ENCODE data around the gene NSMCE4A.
"Not testable (repeated sequence)": the region's sequence is repeated elsewhere in the genome, so short reads cannot be mapped to it uniquely, and the experiment has no call there.

NSMCE4A gene

DNA sequence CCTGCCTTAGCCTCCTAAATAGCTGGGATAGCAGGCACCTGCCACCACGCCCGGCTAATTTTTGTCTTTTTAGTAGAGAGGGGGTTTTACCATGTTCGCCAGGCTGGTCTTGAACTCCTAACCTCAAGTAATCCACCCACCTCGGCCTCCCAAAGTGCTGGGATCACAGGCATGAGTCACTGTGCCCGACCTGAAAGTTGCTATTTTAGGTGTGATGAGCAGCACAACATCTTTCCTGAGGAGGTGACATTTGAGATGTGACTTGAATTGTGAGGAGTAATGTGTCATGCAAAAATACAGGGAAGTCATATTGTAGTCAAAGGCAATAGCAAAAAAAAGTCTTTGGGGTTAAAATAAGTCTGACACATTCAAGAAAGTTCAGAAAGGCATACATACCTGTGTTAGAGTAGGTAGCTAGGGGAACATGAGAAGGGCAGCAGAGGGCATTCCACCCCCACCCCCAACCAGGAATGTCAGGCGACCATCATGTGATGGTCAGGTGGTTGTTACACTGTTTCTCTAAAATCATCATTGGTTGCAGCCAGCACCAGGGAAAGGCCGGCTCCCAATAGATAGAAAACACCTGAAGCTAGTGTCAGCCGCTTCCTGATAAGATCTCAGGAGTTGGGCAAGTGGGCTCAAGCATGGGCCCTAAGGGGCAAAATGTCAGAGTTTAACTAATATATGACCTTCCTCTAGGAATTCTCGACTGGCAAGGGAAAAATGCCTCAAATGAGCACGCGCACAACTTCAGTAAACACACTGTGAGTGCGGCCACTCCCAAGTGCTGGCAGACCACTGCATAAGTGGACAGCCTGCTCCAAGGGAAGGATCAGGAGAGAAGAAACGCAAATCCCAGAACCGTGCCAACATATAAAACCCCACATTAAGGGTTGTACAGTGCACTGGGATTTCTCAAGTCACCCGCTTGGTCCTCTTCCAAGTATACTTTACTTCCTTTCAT lies 13.6 kb upstream of the NSMCE4A start, which contains the start of gene TACC2:
TACC2 (plus strand) TSS at position 803 of the 964 bp plus-strand sequence. CDS start 32,819 bp downstream, outside the sequence.
- no peak for DNase-seq

DNA sequence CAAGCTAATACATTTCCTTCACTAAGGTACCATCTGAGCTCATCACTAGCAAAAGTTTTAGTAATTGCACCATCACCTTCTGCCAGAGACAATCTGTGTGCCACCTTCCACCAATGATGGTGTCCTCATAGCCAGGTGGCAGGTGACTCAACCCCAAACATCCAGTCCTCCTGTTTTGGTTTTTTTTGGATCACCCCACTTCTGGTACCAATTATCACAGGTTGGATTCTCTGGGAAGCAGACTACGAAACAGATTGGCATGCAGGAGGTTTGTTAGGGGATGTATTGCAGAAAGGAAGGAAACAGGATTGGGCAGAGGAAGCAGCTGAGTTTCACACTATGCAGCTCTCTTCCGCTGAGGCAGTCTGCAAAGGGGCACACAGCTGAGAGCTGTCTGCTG lies 9.4 kb upstream of the NSMCE4A start:
- DNase-seq, result no peak

DNA sequence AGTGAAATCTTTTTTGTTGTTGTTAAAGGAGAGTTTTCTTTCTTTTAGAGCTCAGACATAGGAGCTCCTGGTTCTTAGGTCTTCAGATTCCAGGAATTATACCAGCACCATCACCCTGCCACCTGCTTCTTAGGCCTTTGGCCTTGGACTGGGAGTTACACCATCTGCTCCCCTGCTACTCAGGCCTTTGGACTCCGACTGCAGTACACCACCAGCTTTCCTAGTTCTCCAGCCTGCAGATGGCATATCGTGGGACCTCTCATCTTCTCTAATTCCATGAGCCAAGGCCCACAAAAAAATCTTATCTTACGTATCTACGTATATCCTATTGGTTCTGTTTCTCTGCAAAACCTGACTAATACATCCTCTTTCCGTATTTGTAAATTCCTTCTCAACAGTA lies 8.8 kb upstream of the NSMCE4A start:
- DNase-seq, result no peak

DNA sequence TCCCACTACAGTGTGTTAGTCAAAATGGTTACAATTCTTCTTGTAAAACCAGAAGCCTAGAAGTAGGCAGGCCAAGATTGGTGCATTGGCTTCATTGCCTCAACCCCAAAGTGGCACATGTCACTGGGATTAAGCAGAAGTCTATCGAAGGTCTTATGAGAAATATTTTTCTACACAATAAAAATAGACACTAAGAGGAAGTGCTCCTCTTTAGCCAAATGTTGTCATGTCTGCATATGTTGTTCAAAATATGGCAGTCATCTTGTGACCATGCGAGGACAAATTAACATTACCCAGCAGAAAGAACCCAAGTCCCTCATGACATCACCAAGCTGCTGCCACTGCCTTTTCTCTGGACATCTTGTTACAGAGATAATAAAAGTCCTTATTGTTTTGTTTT lies 6.3 kb upstream of the NSMCE4A start:
- DNase-seq, result no peak

DNA sequence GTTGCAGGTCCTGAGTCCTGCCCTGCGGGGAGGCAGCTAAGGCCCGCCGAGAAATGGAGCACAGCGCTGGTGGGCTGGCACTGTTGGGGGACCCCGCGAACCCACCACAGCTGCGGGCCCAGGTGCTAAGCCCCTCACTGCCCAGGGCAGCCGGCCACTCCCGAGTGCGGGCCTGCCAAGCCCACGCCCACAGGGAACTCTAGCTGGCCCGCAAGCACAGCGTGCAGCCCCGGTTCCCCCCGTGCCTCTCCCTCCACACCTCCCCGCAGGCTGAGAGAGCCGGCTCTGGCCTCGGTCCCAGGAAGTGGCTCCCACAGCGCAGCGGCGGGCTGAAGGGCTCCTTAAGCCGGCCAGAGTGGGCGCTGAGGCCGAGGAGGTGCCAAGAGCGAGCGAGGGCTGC lies 3.5 kb upstream of the NSMCE4A start:
- DNase-seq, result no peak

DNA sequence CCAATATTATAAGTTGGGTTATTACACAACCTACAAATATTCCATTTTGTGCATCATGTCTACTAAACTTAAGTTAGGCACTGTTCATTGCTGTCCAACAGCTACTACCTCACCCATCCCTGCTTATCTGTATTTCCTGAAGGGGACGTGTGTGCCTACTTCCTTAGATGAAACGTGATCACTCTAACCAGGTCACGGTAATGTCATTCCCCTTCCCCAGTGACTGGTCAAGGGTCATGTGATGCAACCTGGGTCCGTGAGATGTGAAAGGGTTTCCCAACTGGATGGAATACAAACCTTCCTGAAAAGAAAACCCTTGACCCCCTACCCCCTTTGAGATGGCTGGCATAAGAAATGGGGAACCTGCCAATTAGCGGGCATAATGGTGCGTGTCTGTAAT lies 1.6 kb upstream of the NSMCE4A start:
- DNase-seq, result no peak

DNA sequence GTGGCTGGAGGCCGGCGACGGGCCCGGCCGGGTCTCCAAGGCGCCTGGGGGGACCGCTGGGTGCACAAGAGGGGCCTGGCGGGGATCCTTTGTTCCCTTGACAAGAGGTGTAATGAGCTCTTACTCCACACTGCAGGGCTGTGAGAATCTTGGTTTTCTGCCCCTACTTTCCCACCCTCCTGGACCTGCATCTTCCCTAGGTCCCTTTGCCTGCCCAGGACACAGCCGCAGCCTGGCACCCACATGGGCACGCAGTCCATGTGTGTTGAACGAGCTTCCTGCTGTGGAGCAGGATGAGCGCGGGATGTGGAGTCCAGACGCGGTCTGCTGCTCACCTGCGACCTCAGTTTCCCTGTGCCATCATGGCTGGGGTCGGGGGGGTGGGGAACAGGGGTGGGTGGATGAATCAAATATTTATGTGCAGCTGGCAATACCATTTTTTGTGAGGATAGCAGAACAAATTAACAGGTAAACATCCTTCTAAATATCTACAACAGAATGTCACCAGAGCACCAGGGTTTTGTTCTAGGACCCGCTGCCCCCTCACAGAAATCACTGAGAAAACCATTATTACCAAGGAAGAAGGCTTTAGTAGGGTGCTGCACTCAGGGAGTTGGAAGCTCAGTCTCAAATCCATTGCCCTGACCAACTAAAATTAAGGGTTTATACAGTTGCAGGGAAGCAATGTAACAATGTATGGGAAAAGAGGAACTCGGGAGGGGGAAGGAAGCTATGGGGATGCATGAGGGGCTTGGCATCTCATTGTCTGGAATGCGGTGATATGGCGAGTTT lies 474 bp upstream of the NSMCE4A start:
- no peak for DNase-seq

DNA sequence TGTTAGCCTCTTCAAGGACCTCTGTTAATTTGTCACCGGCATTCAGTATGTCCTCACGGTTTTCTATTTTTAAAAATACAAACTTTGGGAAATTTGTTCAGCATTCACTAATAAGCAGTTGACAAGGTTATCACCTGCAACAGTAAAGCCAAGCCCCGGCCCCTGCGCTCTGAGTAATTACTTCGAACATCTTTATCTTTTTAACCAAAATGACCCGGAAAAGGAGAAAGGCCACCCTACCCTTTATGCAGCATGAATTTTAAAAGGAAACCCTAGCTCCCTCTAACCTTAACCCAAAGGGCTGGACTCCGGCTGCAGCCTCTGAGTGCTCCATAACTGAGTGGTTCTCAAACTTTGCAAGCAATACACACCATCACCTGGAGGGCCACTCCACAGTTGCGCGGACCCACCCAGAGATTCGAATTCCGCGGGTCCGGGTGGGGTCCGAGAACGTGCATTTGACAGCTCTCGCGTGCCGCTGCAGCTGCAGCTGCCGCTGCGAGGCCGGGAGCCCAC lies 940 bp downstream of the NSMCE4A start:
- DNase-seq, result no peak

DNA sequence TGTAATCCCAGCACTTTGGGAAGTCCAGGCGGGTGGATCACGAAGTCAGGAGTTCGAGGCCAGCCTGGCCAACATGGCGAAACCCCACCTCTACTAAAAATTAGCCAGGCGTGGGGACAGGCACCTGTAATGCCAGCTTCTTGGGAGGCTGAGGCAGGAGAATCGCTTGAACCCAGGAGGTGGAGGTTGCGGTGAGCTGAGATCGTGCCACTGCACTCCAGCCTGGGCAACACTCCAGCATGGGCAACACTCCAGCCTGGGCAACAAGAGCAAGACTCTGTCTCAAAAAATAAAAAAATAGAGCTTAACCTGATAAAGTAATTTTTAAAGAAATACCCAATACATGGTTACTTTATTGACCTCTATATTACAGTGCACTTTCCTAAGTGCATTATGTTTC lies 5.9 kb downstream of the NSMCE4A start:
- not testable (repeated sequence) for DNase-seq

DNA sequence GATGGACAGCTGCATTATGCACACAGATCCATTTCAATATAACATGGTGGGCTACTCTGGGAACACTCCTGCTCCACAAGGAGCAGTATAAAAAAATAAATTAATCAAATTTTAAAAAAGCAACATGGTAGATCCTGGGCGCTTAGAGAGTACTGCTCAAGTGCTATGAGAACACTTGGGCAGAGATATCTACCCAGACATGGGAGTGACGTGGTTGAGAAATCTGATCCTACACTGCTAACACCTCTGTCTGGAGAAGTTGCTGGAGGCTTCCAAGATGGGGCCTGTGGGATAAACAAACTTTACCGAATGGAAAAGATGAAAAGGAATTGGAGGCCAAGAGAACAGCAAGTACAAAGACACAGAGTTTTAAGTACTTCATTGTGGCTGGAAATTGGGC lies 9.0 kb downstream of the NSMCE4A start:
- no peak for DNase-seq

DNA sequence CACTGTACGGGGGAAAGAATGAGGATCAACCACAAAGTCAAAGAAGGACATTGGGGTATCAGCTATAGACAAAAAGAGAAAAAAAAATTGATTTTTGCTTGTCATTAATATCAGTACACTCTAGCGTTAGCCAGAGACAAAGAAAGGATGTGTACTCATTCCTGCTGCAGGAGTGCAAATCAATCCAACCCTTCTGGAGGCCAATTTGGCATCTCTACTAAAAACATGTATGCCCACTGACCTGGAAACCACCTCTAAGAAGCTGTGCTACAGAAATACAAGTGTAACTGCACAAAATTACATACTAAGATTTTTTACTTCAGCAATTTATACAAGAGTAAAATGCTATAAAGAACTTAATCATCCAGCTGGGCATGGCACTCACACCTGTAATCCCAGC lies 13.6 kb downstream of the NSMCE4A start:
- no peak for DNase-seq

DNA sequence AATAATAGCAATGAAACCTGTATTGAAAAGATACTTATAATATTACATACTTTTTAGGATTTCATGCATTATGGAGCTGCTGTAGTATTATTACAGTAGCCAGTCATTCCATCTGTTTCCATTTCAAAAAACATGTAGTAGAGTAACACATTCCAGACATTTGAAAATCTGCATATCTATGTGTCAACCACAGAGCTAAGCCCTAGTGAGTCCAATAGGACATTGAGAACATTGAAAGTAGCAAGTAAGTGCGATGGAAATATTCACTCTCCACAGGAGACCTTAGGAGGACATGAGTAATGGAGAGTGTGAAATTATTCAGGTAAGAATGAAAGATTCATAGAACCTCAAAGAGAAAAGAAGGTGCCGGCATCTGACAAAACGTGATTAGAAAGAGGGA lies 15.3 kb downstream of the NSMCE4A start:
- DNase-seq, result no peak

DNA sequence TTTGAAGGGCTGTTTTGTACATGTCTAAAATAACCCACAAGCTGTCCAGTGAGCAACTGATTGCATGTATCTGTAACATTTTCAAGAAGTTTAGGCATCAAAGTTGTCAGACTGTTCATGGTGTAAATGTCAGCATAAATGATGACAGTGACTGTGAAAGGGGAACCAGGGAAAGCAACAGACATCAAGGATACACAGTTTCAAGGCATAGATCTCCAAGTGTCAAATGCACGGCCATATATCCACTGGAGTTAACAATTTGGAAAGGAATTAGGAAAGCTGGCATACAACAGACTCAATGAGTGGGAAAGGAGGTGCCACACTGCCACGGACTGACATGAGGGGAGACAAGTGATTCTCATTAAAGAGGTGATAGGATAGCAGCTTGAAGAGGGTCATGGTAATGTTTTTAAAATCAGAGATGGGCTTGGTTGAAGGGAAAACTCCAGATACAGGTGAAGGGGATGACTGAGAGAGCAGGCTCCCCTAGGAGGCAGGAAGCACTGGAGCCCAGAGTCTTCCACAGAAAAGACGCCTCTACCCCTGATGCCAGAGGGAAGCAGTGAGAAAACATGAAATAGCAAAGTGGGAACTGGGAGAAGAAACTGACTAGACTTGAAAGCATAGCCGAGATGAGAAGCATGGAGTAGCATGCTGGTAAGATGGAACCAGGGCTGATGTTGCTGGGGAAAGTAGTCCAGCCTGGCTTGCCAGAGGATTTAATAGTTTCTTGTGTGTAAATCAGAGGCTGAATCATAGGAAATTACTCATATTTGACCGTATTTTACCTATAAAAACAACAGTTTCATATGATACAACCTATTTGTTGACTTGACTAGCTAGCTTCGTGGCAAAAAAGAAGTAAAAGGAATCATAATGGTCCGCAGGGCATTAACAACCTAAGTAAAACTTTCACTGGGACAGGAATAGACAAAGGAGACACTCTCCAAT lies 18.6 kb downstream of the NSMCE4A start:
- no peak for DNase-seq

DNA sequence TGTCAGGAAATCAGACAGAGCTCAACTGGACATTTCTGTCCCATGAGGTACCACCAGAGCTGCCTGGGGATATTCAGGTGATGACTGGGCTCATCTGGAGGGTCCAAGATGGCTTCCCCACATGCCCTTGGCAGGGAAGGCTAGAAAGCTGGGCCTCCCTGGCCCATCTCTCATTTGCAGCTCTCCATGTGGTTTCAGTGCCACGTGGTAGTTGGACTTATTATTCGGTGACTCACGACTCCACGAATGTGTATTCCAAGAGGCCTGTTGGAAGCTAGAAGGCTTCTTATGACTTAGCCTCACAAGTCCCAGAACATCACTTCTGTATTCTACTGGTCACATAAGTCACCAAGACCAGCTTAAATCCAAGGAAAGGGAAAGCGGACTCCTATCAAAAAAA lies 22.8 kb downstream of the NSMCE4A start:
- DNase-seq, result no peak

DNA sequence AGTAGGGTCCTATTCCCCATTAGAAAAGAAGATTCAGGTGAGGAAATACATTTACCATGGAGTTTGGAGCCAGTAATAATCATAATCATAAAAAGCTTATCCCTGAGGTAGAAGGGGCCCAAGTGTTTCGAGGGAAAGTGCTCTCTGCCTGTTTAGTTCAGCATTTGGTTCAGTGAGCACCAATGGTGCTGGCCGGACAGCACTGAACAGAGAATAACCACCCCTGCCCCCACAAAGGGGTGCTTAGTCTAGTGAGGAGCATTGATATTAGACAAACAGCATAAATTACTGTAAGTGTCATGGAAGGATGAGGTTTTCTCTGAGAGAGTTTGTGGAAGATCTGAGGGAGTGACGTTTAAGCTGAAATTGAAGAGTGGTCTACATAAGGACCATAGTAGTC lies 25.6 kb downstream of the NSMCE4A start:
- DNase-seq, result no peak

DNA sequence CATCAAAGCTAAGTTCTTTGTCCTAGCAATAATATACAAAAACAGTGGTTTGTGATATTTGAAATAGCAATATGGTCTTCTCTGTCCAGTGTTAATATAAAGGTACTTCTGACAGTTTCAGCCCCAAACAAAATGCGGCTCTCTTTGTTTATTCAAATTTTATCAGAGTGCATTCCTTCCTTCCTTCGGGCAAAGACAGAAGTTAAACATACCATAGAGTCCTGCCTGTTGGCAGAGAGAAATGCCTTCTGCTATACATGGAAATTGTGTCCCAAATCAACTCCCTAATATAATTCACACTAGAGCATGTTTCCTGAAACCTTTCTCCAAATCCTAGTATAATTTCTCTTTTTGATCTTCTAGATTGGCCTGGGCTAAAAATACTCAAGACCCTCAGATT lies 26.0 kb downstream of the NSMCE4A start:
- DNase-seq, result no peak

DNA sequence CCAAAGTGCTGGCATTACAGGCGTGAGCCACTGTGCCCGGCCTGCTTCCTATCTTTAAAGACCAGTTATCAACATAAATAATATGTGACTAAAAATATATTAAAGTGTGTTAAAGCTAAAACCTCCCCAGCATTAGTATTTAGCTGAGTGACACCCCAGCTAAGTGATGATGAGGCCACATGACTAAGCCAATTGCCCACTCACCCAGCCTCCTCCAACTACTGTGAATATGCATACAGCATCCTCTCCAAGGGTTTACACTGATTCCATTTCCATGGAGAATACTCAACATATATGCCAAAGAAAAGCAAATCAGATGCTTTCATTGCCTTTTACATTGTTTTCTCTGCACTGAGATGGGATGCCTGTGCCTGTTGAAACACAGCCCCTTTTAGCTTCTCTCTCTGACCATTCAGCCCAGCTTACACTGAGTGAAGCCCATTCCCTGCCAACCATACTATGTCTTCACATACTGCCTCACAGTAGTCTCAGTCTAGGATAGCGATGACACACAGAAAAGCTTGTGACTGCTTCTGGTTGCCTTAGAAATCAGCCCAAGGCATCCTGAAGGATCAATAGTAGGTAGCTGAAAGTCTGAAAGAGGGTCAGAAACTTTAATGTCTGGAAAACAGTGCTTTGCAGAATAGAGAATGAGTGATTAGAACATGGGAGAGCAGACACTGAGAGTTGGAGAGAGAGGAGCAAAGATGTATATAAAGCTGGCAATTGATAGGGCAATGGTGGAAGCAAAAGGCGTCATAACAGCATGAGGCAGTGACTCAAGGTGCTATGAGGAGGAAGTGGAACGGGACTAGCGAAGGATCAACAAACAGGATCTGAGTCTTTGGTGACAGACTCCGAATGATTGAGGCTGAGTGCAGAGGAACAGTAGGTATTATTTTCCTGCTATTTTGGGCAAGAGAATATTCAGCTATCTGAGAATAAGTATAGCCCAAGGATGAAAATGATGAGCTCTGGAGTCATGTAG lies 27.4 kb downstream of the NSMCE4A start:
- DNase-seq, result no peak

DNA sequence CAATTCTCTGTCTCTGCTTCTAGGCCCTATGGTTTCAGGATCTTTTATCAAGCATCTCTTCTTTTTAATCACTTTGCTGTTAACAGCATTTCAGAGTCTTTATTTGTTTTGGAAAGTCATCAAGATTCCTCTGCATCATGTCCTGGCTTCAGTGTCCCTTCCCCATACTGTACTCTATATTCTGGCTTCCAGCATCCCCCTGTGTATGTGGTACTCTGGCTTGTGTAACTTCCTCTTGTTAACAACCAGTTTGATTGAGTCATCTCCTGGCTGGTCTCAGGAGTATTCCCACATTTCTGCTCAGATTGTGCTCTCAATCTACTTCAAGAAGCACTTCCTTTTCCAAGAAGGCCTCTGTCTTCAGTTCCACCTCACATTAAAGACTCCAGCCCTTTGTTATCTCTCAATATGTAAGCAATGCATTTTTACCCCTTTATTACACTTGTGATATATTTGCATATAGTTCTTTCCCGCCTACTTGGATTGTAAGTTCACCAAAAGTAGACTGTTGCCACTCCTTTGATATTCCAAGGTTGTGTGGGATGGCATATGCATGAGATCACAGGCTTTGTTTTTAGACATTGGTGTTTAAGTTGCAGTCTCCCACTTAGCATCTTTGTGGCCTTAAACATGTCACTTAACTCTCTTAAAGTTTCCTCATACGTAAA lies 32.1 kb downstream of the NSMCE4A start:
- no peak for DNase-seq

DNA sequence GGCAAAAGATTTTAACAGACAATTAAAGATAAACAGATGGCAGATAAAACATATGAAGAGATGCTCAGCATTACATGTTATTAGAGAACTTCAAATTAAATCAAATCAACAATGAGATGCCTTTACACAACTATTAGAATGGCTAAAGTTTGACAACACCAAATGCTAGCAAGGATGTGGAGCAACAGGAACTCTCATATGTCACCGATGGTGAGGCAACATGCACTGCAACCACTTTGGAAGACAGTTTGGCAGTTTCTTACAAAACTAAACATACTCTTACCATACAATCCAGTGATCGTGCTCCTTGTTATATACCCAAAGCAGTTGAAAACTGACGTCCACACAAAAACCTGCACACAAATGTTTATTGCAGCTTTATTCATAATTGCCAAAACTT lies 33.5 kb downstream of the NSMCE4A start:
- DNase-seq, result no peak

DNA sequence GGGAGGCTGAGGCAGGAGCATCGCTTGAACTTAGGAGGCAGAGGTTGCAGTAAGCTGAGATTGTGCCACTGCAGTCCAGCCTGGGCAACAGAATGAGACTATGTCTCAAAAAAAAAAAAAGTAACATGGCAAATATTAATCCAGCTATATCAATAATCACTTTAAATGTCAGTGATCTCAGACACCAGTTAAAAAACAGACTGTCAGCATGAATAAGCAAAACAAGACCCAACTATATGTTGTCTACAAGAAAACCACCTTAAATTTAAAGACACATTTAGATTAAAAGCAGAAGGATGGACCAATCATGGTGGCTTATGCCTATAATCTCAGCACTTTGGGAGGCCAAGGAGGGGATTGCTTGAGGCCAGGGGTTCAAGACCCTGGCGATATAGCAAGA lies 38.7 kb downstream of the NSMCE4A start:
- no peak for DNase-seq

DNA sequence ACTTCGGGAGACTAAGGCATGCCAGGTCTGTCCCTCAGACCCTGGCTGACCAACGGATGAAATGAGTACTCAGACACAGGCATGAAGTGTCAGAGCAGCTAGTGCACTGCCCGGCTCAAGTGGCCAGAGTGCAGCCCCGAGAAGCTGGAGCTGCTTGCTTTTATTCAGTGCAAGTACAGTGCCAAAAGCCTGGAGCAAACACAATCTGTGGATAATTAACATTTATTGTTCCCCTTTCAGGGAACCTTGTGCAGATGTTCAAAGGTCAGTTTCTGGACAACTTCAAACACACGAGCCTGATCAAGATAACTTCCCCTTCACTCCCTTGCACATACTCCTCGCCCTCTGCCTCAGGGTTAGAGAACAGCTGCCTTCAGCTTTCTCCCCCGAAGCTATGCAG lies 39.3 kb downstream of the NSMCE4A start:
- peak; percentile 72 for DNase-seq
